CD14-positive monocyte (primary cell): ENCODE measurements around the gene SPEM2. TPM values are rescaled to one million over a fixed set of nuclear protein-coding genes. Genes with fewer than 3 reads are reported as not detected.

ENCODE experiments used
- DNase-seq, 3 donors: peaks; one replicate each; pipeline ENCODE4 v3.0.0-alpha.2; 2011 to 2022
- H2AFZ ChIP-seq: 2 replicates; pipeline ENCODE4 v1.6.0; 2012; ENCODE audit warnings: mild to moderate bottlenecking, low read depth, low read length, inconsistent platforms; ENCODE audit not compliant: insufficient read depth, poor library complexity, severe bottlenecking
- H3K27ac ChIP-seq, 2 donors: 1 replicate in 1 of 2; 2 replicates in 1 of 2; pipeline ENCODE4 v1.5.1; 2012 to 2013; ENCODE audit warnings: low read length in 2 of 2, control low read depth in 1 of 2, inconsistent platforms in 1 of 2, low read depth in 1 of 2, mild to moderate bottlenecking in 1 of 2
- H3K27me3 ChIP-seq, 2 donors: one replicate each; pipeline versions ENCODE4 v1.6.0 to v1.6.1; 2011 to 2013; ENCODE audit warnings: low read length in 2 of 2; ENCODE audit not compliant: control insufficient read depth in 2 of 2, insufficient read depth in 2 of 2
- H3K36me3 ChIP-seq, 2 donors: replicated peaks in 1 of 2; 1 replicate in 1 of 2; 2 replicates in 1 of 2; pipeline versions ENCODE4 v1.5.1 to v1.6.1; 2012 to 2013; ENCODE audit warnings: low read length in 2 of 2, control low read depth in 1 of 2, inconsistent platforms in 1 of 2, mild to moderate bottlenecking in 1 of 2; ENCODE audit not compliant: insufficient read depth in 2 of 2, control insufficient read depth in 1 of 2
- H3K4me1 ChIP-seq, 2 donors: 1 replicate in 1 of 2; 2 replicates in 1 of 2; pipeline versions ENCODE4 v1.5.1 to v1.6.1; 2012 to 2013; ENCODE audit warnings: low read length in 2 of 2, control low read depth in 1 of 2, inconsistent platforms in 1 of 2, mild to moderate bottlenecking in 1 of 2, moderate library complexity in 1 of 2; ENCODE audit not compliant: insufficient read depth in 2 of 2, control insufficient read depth in 1 of 2
- H3K4me2 ChIP-seq: replicated peaks from 2 replicates; pipeline ENCODE3; 2012; ENCODE audit warnings: low read length, moderate library complexity, mild to moderate bottlenecking; ENCODE audit not compliant: poor library complexity, severe bottlenecking; ENCODE audit errors: extremely low read depth
- H3K4me3 ChIP-seq, 3 experiments: fragments of 200-600 bp in 1 of 3; sonication (generic) in 1 of 3; replicated peaks in 1 of 3; 1 replicate in 2 of 3; 2 replicates in 1 of 3; pipeline ENCODE4 v1.5.1; 2011 to 2013; ENCODE audit warnings: low read length in 3 of 3, mild to moderate bottlenecking in 3 of 3, control low read depth in 2 of 3, low read depth in 2 of 3, inconsistent platforms in 1 of 3, moderate library complexity in 1 of 3
- H3K79me2 ChIP-seq: 2 replicates; pipeline ENCODE4 v1.6.0; 2012; ENCODE audit warnings: mild to moderate bottlenecking, control low read depth, inconsistent platforms, low read length, moderate library complexity; ENCODE audit not compliant: insufficient read depth
- H3K9ac ChIP-seq: 2 replicates; pipeline ENCODE4 v1.6.0; 2017; ENCODE audit warnings: low read length, mild to moderate bottlenecking; ENCODE audit not compliant: insufficient read depth, poor library complexity, severe bottlenecking
- H3K9me3 ChIP-seq, 2 donors: replicated peaks in 1 of 2; 1 replicate in 1 of 2; 2 replicates in 1 of 2; pipeline versions ENCODE4 v1.5.1 to v1.6.1; 2012 to 2013; ENCODE audit warnings: low read length in 2 of 2, control low read depth in 1 of 2; ENCODE audit not compliant: control insufficient read depth in 1 of 2, insufficient read depth in 1 of 2
- H4K20me1 ChIP-seq: 2 replicates; pipeline ENCODE4 v1.6.0; 2012; ENCODE audit warnings: mild to moderate bottlenecking, low read length, control low read depth, moderate library complexity; ENCODE audit not compliant: insufficient read depth
- H3K27ac Mint-ChIP-seq, 7 donors: one replicate each; pipeline ENCODE4 v1.8.0; 2020; ENCODE audit warnings: mild to moderate bottlenecking in 7 of 7, mixed read lengths in 7 of 7, moderate library complexity in 6 of 7, inconsistent platforms in 2 of 7
- H3K27me3 Mint-ChIP-seq, 3 donors: one replicate each; pipeline ENCODE4 v1.8.0; 2021 to 2022; ENCODE audit warnings: low read depth in 3 of 3, mild to moderate bottlenecking in 3 of 3, mixed read lengths in 3 of 3, moderate library complexity in 3 of 3, inconsistent platforms in 1 of 3
- H3K36me3 Mint-ChIP-seq, 2 donors: one replicate each; pipeline ENCODE4 v1.8.0; 2020; ENCODE audit warnings: mixed read lengths in 2 of 2, inconsistent platforms in 1 of 2, mild to moderate bottlenecking in 1 of 2
- H3K4me1 Mint-ChIP-seq: one replicate; pipeline ENCODE4 v1.8.0; 2020; ENCODE audit warnings: mild to moderate bottlenecking, mixed read lengths
- H3K4me3 Mint-ChIP-seq, 2 donors: one replicate each; pipeline ENCODE4 v1.8.0; 2020; ENCODE audit warnings: mild to moderate bottlenecking in 2 of 2, mixed read lengths in 2 of 2, moderate library complexity in 1 of 2
- H3K9me3 Mint-ChIP-seq, 7 donors: one replicate each; pipeline ENCODE4 v1.8.0; 2020 to 2022; ENCODE audit warnings: mixed read lengths in 7 of 7, mild to moderate bottlenecking in 6 of 7, moderate library complexity in 6 of 7, inconsistent platforms in 2 of 7
- CTCF ChIP-seq: fragments of 200-600 bp; IDR thresholded peaks from one replicate; pipeline ENCODE4 v1.8.0; 2022; ENCODE audit warnings: antibody characterized with exemption, mild to moderate bottlenecking
- WGBS: methylation state at CpG from one replicate; pipeline ENCODE4 v1.1.5; 2013; ENCODE audit warnings: missing lambda C conversion rate; ENCODE audit not compliant: insufficient coverage; 5-methylcytosine and 5-hydroxymethylcytosine counted together
- intact Hi-C, 2 donors: fragments of 100-400 bp; cut with micrococcal nuclease; formaldehyde crosslinking; loops; one replicate each; pipeline versions ENCODE4 v1.15.0 to v1.15.1; 2023
- polyA plus RNA-seq, 3 donors: library from polyadenylated mRNA; depleted of rRNA in 1 of 3; unstranded in 2 of 3; stranded (reverse) in 1 of 3; fragments of 300-500 nt in 2 of 3; fragments of >200 nt in 1 of 3; fragmentation: Illumina TruSeq in 2 of 3; gene quantifications; 1 replicate in 2 of 3; 2 replicates in 1 of 3; pipeline ENCODE4 v1.2.3, GENCODE V29; 2012 to 2021

Gene SPEM2
- polyA plus RNA-seq, 3 donors, result not detected

GRCh38 chr17:7414837-7415236 lies 10.6 kb upstream of the SPEM2 start:
- Mint-ChIP-seq H3K9me3 (no peaks in the 10 kb centered on the region), H3K4me3 (no peak overlapping the region), H3K27me3 (peaks cover 4 to 18% (median 10%) of the 10 kb centered on the region in 3 donors), H3K36me3 (no peaks in the 10 kb centered on the region), H3K4me1 (no peaks in the 10 kb centered on the region), H3K27ac (no peak overlapping the region)
- Histone ChIP-seq H3K79me2 (no peaks in the 10 kb centered on the region), H3K36me3 (no peaks in the 10 kb centered on the region), H4K20me1 (no peaks in the 10 kb centered on the region), H3K4me2 (no peak overlapping the region), H3K27me3 (no peaks in the 10 kb centered on the region), H3K4me1 (no peaks in the 10 kb centered on the region), H3K4me3 (no peak overlapping the region), H3K27ac (no peak overlapping the region), H2AFZ (no peak overlapping the region), H3K9ac (no peak overlapping the region), H3K9me3 (no peaks in the 10 kb centered on the region)
- no peak for TF ChIP-seq CTCF
- 86% methylated on average over 11 of the region's 14 CpGs for WGBS
- intact Hi-C loops, result no loop called here
- DNase-seq, result no peak

DNA sequence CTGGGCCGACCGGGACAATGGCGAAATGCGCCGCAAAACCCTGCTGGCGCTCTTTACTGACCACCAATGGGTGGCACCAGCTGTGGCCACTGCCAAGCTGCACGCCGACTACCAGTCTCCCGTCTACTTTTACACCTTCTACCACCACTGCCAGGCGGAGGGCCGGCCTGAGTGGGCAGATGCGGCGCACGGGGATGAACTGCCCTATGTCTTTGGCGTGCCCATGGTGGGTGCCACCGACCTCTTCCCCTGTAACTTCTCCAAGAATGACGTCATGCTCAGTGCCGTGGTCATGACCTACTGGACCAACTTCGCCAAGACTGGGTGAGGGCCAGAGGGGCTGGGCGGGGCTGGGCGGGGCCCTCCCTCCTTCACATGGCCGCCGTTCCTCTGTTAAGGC lies 9.6 kb upstream of the SPEM2 start:
- Histone ChIP-seq H4K20me1 (no peaks in the 10 kb centered on the region), H3K9ac (no peak overlapping the region), H3K27ac (no peak overlapping the region), H2AFZ (no peak overlapping the region), H3K4me2 (no peak overlapping the region), H3K27me3 (no peaks in the 10 kb centered on the region), H3K79me2 (no peaks in the 10 kb centered on the region), H3K4me3 (no peak overlapping the region), H3K9me3 (no peaks in the 10 kb centered on the region), H3K36me3 (no peaks in the 10 kb centered on the region), H3K4me1 (no peaks in the 10 kb centered on the region)
- intact Hi-C loops, result no loop called here
- Mint-ChIP-seq H3K4me1 (no peaks in the 10 kb centered on the region), H3K4me3 (no peak overlapping the region), H3K27me3 (peaks cover 1 to 14% (median 7%) of the 10 kb centered on the region in 3 donors), H3K9me3 (no peaks in the 10 kb centered on the region), H3K36me3 (no peaks in the 10 kb centered on the region), H3K27ac (no peak overlapping the region)
- DNase-seq, result no peak
- no peak for TF ChIP-seq CTCF
- WGBS, result 94% methylated on average over 21 of the region's 23 CpGs
